GM23248 (cell line): ENCODE data around the gene TUBGCP6. TPM values are rescaled to one million over a fixed set of nuclear protein-coding genes. Genes with fewer than 3 reads are reported as not detected.

Experiments
- DNase-seq: peaks from one replicate; pipeline ENCODE4 v3.0.0-alpha.2; 2015
- H2AFZ ChIP-seq: fragments of 200-600 bp; sonication (generic); 2 replicates; pipeline ENCODE4 v1.6.1; 2016; ENCODE audit warnings: antibody characterized with exemption
- H3F3A ChIP-seq: fragments of 200-600 bp; sonication (generic); 2 replicates; pipeline ENCODE4 v1.6.1; 2016; ENCODE audit warnings: mild to moderate bottlenecking, antibody characterized with exemption, mixed run types; ENCODE audit not compliant: insufficient read depth
- H3K27ac ChIP-seq: fragments of 200-600 bp; sonication (generic); 2 replicates; pipeline ENCODE4 v1.5.1; 2016; ENCODE audit warnings: mild to moderate bottlenecking
- H3K27me3 ChIP-seq: fragments of 200-600 bp; sonication (generic); replicated peaks from 2 replicates; pipeline ENCODE4 v1.6.1; 2016; ENCODE audit warnings: mild to moderate bottlenecking; ENCODE audit not compliant: insufficient read depth
- H3K36me3 ChIP-seq: fragments of 200-600 bp; sonication (generic); 2 replicates; pipeline ENCODE4 v1.6.1; 2016; ENCODE audit warnings: low read depth, mild to moderate bottlenecking
- H3K4me1 ChIP-seq: fragments of 200-600 bp; sonication (generic); 2 replicates; pipeline ENCODE4 v1.6.1; 2016; ENCODE audit warnings: mild to moderate bottlenecking; ENCODE audit not compliant: insufficient read depth
- H3K4me2 ChIP-seq: fragments of 200-600 bp; sonication (generic); one replicate; pipeline ENCODE4 v1.6.1; 2016; ENCODE audit warnings: mild to moderate bottlenecking; ENCODE audit not compliant: unreplicated experiment
- H3K4me3 ChIP-seq: fragments of 200-600 bp; sonication (generic); 2 replicates; pipeline ENCODE4 v1.5.1; 2016; ENCODE audit warnings: mild to moderate bottlenecking
- H3K79me2 ChIP-seq: fragments of 200-600 bp; sonication (generic); 2 replicates; pipeline ENCODE4 v1.6.1; 2016; ENCODE audit warnings: mild to moderate bottlenecking; ENCODE audit not compliant: insufficient read depth
- H3K9ac ChIP-seq: fragments of 200-600 bp; sonication (generic); 2 replicates; pipeline ENCODE4 v1.6.1; 2016; ENCODE audit warnings: mild to moderate bottlenecking
- H3K9me2 ChIP-seq: fragments of 200-600 bp; sonication (generic); 2 replicates; pipeline ENCODE4 v1.6.1; 2016; ENCODE audit warnings: mixed run types, mild to moderate bottlenecking, moderate library complexity; ENCODE audit not compliant: insufficient read depth
- H3K9me3 ChIP-seq: fragments of 200-600 bp; sonication (generic); one replicate; pipeline ENCODE4 v1.6.1; 2017; ENCODE audit warnings: low read depth
- H4K20me1 ChIP-seq: fragments of 200-600 bp; sonication (generic); 2 replicates; pipeline ENCODE4 v1.6.0; 2016; ENCODE audit not compliant: insufficient read depth
- EZH2 ChIP-seq: fragments of 200-600 bp; sonication (generic); IDR thresholded peaks from 2 replicates; pipeline ENCODE4 v1.6.1; 2018; ENCODE audit warnings: antibody characterized with exemption, mild to moderate bottlenecking; ENCODE audit not compliant: insufficient read depth, poor library complexity, severe bottlenecking
- EZH2phosphoT487 ChIP-seq: fragments of 200-600 bp; sonication (generic); IDR thresholded peaks from 2 replicates; pipeline ENCODE4 v1.6.1; 2018; ENCODE audit warnings: antibody characterized with exemption, moderate library complexity, mild to moderate bottlenecking, low read depth; ENCODE audit not compliant: insufficient read depth
- WGBS, 2 experiments: methylation state at CpG; one replicate each; pipeline ENCODE4 v1.1.6; 2015 to 2017; ENCODE audit warnings: low lambda C conversion rate in 2 of 2, low coverage in 1 of 2; ENCODE audit errors: missing lambda C conversion rate in 2 of 2; 5-methylcytosine and 5-hydroxymethylcytosine counted together
- in situ Hi-C: fragments of 300-500 bp; cut with MboI; formaldehyde crosslinking; loops from 2 replicates; pipeline ENCODE4 v1.15.0; 2020
- polyA plus RNA-seq: library from polyadenylated mRNA; unstranded; fragments of >200 nt; fragmentation: Nextera tagmentation; extraction: Ambion mirVana; gene quantifications from 2 replicates; pipeline ENCODE4 v1.2.1, GENCODE V29; 2016
- total RNA-seq: library from RNA; depleted of rRNA; stranded (reverse); fragments of >200 nt; shearing (Covaris generic); gene quantifications from 2 replicates; pipeline ENCODE4 v1.2.3, GENCODE V29; 2014

Gene TUBGCP6
- total and polyA plus RNA-seq, 2 experiments from 2014 or later = 16.6 to 32.0 TPM

- H3K27ac ChIP-seq = peak overlapping the region; percentile 76
- no peaks in the 10 kb centered on the region for H3K9me2 ChIP-seq
- DNase-seq = no peak
- no peaks in the 10 kb centered on the region for H3K36me3 ChIP-seq
- peak overlapping the region; percentile 92 for H3K9ac ChIP-seq
- in situ Hi-C loops = no loop called here
- TF ChIP-seq EZH2 (no peak), EZH2phosphoT487 (no peak)
- H3K79me2 ChIP-seq = peaks cover 81% of the 10 kb centered on the region
- peak overlapping the region; percentile 94 for H3K4me3 ChIP-seq
- no peaks in the 10 kb centered on the region for H3F3A ChIP-seq
- H3K9me3 ChIP-seq = no peaks in the 10 kb centered on the region
- 14 to 31% methylated on average over 14 to 39 of the region's 53 CpGs for WGBS, 2 experiments
- H4K20me1 ChIP-seq = no peaks in the 10 kb centered on the region
- peak overlapping the region; percentile 87 for H3K4me2 ChIP-seq
- H3K27me3 ChIP-seq = no peaks in the 10 kb centered on the region
- peak overlapping the region; percentile 92 for H2AFZ ChIP-seq
- H3K4me1 ChIP-seq = peaks cover 19% of the 10 kb centered on the region
These were observed 620 bp upstream of the TUBGCP6 start for GRCh38 chr22:50245214-50246072.

GRCh38 chr22:50243685-50244419 lies 971 bp downstream of the TUBGCP6 start:
- 9% methylated on average over 25 to 27 of the region's 27 CpGs for WGBS, 2 experiments
- Histone ChIP-seq H3K4me1 (peaks cover 12% of the 10 kb centered on the region; the same call in 1 of the 2 replicates), H3K36me3 (no peaks in the 10 kb centered on the region), H3K4me2 (peak overlapping the region; percentile 80), H3F3A (no peaks in the 10 kb centered on the region), H3K27ac (peak overlapping the region; percentile 76), H3K9me3 (no peaks in the 10 kb centered on the region), H3K79me2 (peaks cover 85% of the 10 kb centered on the region), H3K9me2 (no peaks in the 10 kb centered on the region), H2AFZ (peak overlapping the region; percentile 92), H3K27me3 (no peaks in the 10 kb centered on the region), H4K20me1 (no peaks in the 10 kb centered on the region), H3K4me3 (peak overlapping the region; percentile 94), H3K9ac (peak overlapping the region; percentile 92)
- TF ChIP-seq EZH2 (no peak), EZH2phosphoT487 (no peak)
- in situ Hi-C loops = no loop called here
- DNase-seq = peak; percentile 29

- TF ChIP-seq EZH2phosphoT487 (no peak), EZH2 (no peak)
- H3K27ac ChIP-seq = no peak overlapping the region
- peak; percentile 37 for DNase-seq
- no peaks in the 10 kb centered on the region for H3K27me3 ChIP-seq
- no peaks in the 10 kb centered on the region for H3K9me3 ChIP-seq
- peak overlapping the region; percentile 80 for H3K4me2 ChIP-seq
- peaks cover 12% of the 10 kb centered on the region; the same call in 1 of the 2 replicates for H3K4me1 ChIP-seq
- 25 to 27% methylated on average over 14 of the region's 14 CpGs for WGBS, 2 experiments
- H3K9ac ChIP-seq = peak overlapping the region; percentile 92
- in situ Hi-C loops = no loop called here
- H3K79me2 ChIP-seq = peaks cover 93% of the 10 kb centered on the region
- H3F3A ChIP-seq = no peaks in the 10 kb centered on the region
- no peaks in the 10 kb centered on the region for H3K9me2 ChIP-seq
- H3K36me3 ChIP-seq = no peaks in the 10 kb centered on the region
- H2AFZ ChIP-seq = no peak overlapping the region
- H4K20me1 ChIP-seq = no peaks in the 10 kb centered on the region
- peak overlapping the region; percentile 94 for H3K4me3 ChIP-seq
These were observed 2.3 kb downstream of the TUBGCP6 start for GRCh38 chr22:50242406-50242949.

GRCh38 chr22:50238755-50239154 lies 6.1 kb downstream of the TUBGCP6 start:
- no peak overlapping the region for H3K27ac ChIP-seq
- 76 to 78% methylated on average over 8 to 9 of the region's 9 CpGs for WGBS, 2 experiments
- in situ Hi-C loops = no loop called here
- no peak for DNase-seq
- H3K36me3 ChIP-seq = no peaks in the 10 kb centered on the region
- H3K27me3 ChIP-seq = no peaks in the 10 kb centered on the region
- H3K79me2 ChIP-seq = peaks cover 90% of the 10 kb centered on the region
- H3K4me1 ChIP-seq = peaks cover 12% of the 10 kb centered on the region; the same call in 1 of the 2 replicates
- no peaks in the 10 kb centered on the region for H3K9me3 ChIP-seq
- H3K9ac ChIP-seq = no peak overlapping the region
- no peaks in the 10 kb centered on the region for H3F3A ChIP-seq
- H2AFZ ChIP-seq = no peak overlapping the region
- no peaks in the 10 kb centered on the region for H4K20me1 ChIP-seq
- H3K4me2 ChIP-seq = no peak overlapping the region
- H3K9me2 ChIP-seq = no peaks in the 10 kb centered on the region
- TF ChIP-seq EZH2phosphoT487 = no peak
- no peak for TF ChIP-seq EZH2
- no peak overlapping the region for H3K4me3 ChIP-seq
